ENCODE results near the gene PRKN.
"Not testable (repeated sequence)": the region's sequence is repeated elsewhere in the genome, so short reads cannot be mapped to it uniquely, and the experiment has no call there.

The PRKN gene

GRCh38 chr6:161503570-161503969 lies 1224.0 kb downstream of the PRKN start:
- no peak overlapping the region for H3K4me3 ChIP-seq (ENCODE audit: insufficient read depth, low read depth, low read length)
- H3K27me3 ChIP-seq (ENCODE audit: control insufficient read depth, insufficient read depth, low read length, poor library complexity, severe bottlenecking), result no peaks in the 10 kb centered on the region
- H3K9me3 ChIP-seq (ENCODE audit: control insufficient read depth, low read length), result no peaks in the 10 kb centered on the region
- no peaks in the 10 kb centered on the region for H3K36me3 ChIP-seq (ENCODE audit: control insufficient read depth, insufficient read depth, low read length)
- no peak overlapping the region for H3K27ac ChIP-seq (ENCODE audit: insufficient read depth, low read depth, low read length, poor library complexity, severe bottlenecking)
- H3K4me1 ChIP-seq (ENCODE audit: control insufficient read depth, insufficient read depth, low read length), result no peaks in the 10 kb centered on the region
- WGBS, 2 experiments, result 72 to 83% methylated on average over 4 of the region's 4 CpGs

DNA sequence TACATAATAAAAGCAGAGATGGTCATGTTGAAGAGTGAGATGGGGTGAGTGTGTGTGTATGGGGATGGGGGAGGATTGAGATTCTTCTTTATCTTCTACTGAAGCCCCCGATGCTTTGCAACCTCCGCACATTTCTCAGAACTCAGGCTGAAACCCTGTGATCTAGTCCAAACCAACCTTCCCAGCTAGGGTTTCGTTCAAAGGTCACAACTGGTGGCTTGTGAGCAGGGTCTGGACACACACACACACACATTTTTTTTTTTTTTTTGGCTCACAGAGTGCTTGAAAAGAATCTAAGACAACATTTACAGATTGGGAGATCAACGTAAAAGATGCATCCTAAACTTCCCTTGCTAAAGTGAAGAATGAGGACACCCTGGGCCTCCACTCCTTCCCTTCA lies 1228.7 kb downstream of the PRKN start:
- no peak overlapping the region for H3K4me3 ChIP-seq (ENCODE audit: insufficient read depth, low read depth, low read length)
- WGBS, 2 experiments, result 93 to 98% methylated on average over 3 to 4 of the region's 4 CpGs
- no peaks in the 10 kb centered on the region for H3K9me3 ChIP-seq (ENCODE audit: control insufficient read depth, low read length)
- no peaks in the 10 kb centered on the region for H3K36me3 ChIP-seq (ENCODE audit: control insufficient read depth, insufficient read depth, low read length)
- H3K27ac ChIP-seq (ENCODE audit: insufficient read depth, low read depth, low read length, poor library complexity, severe bottlenecking), result no peak overlapping the region
- H3K4me1 ChIP-seq (ENCODE audit: control insufficient read depth, insufficient read depth, low read length), result no peaks in the 10 kb centered on the region
- no peaks in the 10 kb centered on the region for H3K27me3 ChIP-seq (ENCODE audit: control insufficient read depth, insufficient read depth, low read length, poor library complexity, severe bottlenecking)

DNA sequence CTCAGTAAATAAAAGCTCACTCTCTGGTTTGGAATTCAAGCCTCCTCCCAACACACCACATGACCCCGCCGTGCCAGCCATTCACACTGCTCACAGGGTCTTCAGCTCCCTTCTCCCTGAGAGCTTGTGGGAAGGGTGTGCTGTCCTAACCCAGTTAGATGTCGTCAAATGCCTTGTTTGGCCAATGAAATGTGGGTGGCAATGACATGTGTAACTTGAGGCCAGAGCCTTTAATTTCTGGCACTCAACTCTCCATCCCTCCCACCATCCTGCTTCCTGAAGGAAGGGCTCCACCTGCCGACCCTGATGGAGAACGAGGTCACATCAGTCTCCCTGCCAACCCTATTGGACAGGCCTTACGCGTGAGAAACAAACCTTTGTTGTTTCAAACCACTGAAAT lies 1229.2 kb downstream of the PRKN start:
- H3K9me3 ChIP-seq (ENCODE audit: control insufficient read depth, low read length), result no peaks in the 10 kb centered on the region
- H3K4me3 ChIP-seq (ENCODE audit: insufficient read depth, low read depth, low read length), result no peak overlapping the region
- no peaks in the 10 kb centered on the region for H3K36me3 ChIP-seq (ENCODE audit: control insufficient read depth, insufficient read depth, low read length)
- no peaks in the 10 kb centered on the region for H3K27me3 ChIP-seq (ENCODE audit: control insufficient read depth, insufficient read depth, low read length, poor library complexity, severe bottlenecking)
- 34 to 37% methylated on average over 6 to 7 of the region's 7 CpGs for WGBS, 2 experiments
- H3K4me1 ChIP-seq (ENCODE audit: control insufficient read depth, insufficient read depth, low read length), result no peaks in the 10 kb centered on the region
- H3K27ac ChIP-seq (ENCODE audit: insufficient read depth, low read depth, low read length, poor library complexity, severe bottlenecking), result no peak overlapping the region

DNA sequence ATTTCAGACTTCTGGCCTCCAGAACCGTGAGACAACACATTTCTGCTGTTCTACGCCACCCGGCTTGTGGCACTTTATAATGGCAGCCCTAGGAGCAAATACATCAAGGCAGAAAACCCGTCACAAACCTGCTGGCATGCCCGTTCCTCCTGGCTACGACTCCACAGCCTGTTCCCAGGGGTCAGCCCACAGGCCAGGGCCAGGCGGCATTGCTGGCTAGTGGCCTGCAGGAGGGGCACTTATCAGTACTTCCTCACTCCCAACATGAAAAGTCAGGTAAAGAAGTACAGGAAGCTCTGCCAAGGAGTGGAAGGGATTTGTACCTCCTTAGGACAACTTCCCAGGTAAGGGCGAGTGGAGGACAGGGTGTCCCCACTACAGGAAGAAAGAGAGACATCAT lies 1230.6 kb downstream of the PRKN start:
- WGBS, 2 experiments, result 92% methylated on average over 8 of the region's 8 CpGs
- Histone ChIP-seq H3K9me3 (ENCODE audit: control insufficient read depth, low read length) (no peaks in the 10 kb centered on the region), H3K4me1 (ENCODE audit: control insufficient read depth, insufficient read depth, low read length) (no peaks in the 10 kb centered on the region), H3K27me3 (ENCODE audit: control insufficient read depth, insufficient read depth, low read length, poor library complexity, severe bottlenecking) (no peaks in the 10 kb centered on the region), H3K27ac (ENCODE audit: insufficient read depth, low read depth, low read length, poor library complexity, severe bottlenecking) (no peak overlapping the region), H3K4me3 (ENCODE audit: insufficient read depth, low read depth, low read length) (no peak overlapping the region), H3K36me3 (ENCODE audit: control insufficient read depth, insufficient read depth, low read length) (no peaks in the 10 kb centered on the region)

GRCh38 chr6:161496271-161496670 lies 1231.3 kb downstream of the PRKN start:
- not testable (repeated sequence) for H3K4me3 ChIP-seq (ENCODE audit: insufficient read depth, low read depth, low read length); H3K36me3 ChIP-seq (ENCODE audit: control insufficient read depth, insufficient read depth, low read length); H3K27ac ChIP-seq (ENCODE audit: insufficient read depth, low read depth, low read length, poor library complexity, severe bottlenecking); H3K27me3 ChIP-seq (ENCODE audit: control insufficient read depth, insufficient read depth, low read length, poor library complexity, severe bottlenecking); H3K9me3 ChIP-seq (ENCODE audit: control insufficient read depth, low read length); H3K4me1 ChIP-seq (ENCODE audit: control insufficient read depth, insufficient read depth, low read length)
- 94 to 97% methylated on average over 4 of the region's 4 CpGs for WGBS, 2 experiments

DNA sequence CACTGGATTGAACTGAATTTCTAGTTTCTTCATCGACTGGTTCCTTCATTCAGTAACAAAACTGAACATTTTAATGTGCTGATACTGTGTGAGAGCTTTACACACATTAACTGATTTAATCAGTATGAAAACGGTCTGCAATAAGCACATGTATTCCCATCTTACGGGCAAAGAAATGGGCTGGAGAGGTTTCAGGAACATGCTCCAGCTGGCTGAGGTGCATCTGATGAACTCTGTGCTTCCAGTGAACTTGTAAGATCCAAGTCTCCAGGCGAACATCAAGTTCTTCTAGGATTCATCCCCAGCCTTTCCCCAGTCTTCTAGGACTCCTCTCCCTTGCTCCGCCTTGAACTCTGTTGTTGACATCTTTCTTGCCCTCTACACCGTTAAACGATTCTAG lies 1233.0 kb downstream of the PRKN start:
- H3K27me3 ChIP-seq (ENCODE audit: control insufficient read depth, insufficient read depth, low read length, poor library complexity, severe bottlenecking), result no peaks in the 10 kb centered on the region
- 87 to 96% methylated on average over 3 to 7 of the region's 7 CpGs for WGBS, 2 experiments

DNA sequence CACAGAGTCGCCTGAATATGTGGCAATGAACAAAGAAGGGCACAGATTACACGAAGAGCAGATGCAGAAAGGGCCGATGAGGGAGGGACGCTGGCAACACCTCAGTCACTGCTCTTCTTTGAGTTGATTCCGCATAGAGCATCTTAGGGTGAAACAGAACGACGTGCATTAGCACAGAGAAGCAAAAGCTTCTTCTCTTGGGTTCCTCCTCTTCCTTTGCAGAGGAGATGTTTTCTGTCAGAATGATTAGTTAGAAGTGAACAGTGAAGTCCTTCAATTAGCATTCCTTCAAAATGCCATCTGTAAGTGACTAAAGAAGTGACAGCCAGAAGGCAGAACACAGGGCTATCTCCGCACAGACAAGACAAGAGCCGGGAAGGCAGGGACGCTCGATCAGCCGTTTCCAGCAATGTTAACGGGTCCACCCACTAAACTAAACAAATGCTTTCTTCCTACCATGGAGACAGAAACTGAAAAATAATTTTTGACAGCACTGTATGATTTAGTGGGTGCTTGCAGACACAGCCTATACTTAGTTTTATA lies 1233.9 kb downstream of the PRKN start:
- WGBS, 2 experiments, result 77 to 87% methylated on average over 12 to 13 of the region's 13 CpGs
- Histone ChIP-seq H3K27ac (ENCODE audit: insufficient read depth, low read depth, low read length, poor library complexity, severe bottlenecking) (no peak overlapping the region), H3K36me3 (ENCODE audit: control insufficient read depth, insufficient read depth, low read length) (no peaks in the 10 kb centered on the region), H3K4me3 (ENCODE audit: insufficient read depth, low read depth, low read length) (no peak overlapping the region), H3K4me1 (ENCODE audit: control insufficient read depth, insufficient read depth, low read length) (no peaks in the 10 kb centered on the region), H3K27me3 (ENCODE audit: control insufficient read depth, insufficient read depth, low read length, poor library complexity, severe bottlenecking) (no peaks in the 10 kb centered on the region), H3K9me3 (ENCODE audit: control insufficient read depth, low read length) (no peaks in the 10 kb centered on the region)

More for the DNA sequence above, 1233.0 kb downstream of the PRKN start:
- no peak overlapping the region for H3K27ac ChIP-seq (ENCODE audit: insufficient read depth, low read depth, low read length, poor library complexity, severe bottlenecking)
- H3K36me3 ChIP-seq (ENCODE audit: control insufficient read depth, insufficient read depth, low read length), result no peaks in the 10 kb centered on the region
- no peak overlapping the region for H3K4me3 ChIP-seq (ENCODE audit: insufficient read depth, low read depth, low read length)
- no peaks in the 10 kb centered on the region for H3K4me1 ChIP-seq (ENCODE audit: control insufficient read depth, insufficient read depth, low read length)
- no peaks in the 10 kb centered on the region for H3K9me3 ChIP-seq (ENCODE audit: control insufficient read depth, low read length)

DNA sequence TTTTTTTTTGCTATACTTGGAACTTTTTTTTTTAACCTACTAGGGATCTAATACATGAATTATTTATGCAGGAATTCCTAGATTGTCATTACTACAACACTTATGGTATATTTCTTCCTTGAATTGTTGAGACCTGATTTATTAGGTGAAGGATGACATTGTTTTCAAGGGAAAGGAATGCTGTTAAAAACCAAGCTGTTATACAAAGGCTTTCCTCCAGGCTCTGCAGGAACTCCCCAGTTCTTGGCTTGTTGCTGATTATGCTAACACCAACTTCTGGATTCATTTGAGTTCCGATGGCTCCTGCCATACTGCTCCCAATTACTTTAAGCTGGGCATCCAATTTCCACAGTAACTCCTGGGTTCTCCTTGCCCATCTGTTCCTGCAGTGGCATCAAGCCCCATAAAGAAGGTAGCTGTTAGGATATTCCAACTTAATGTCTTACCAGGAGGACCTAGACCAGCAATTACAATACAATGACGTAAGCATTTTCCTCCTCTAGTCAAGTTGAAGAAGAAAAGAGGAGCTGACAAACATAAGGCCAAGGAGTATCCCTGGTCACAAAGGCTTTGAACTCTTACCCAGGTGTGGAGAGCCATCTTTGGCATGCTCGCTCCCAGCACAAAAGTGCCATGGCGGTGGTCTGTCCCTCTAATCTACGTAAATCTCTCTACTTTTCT lies 1237.8 kb downstream of the PRKN start:
- Histone ChIP-seq H3K4me1 (ENCODE audit: control insufficient read depth, insufficient read depth, low read length) (no peaks in the 10 kb centered on the region), H3K9me3 (ENCODE audit: control insufficient read depth, low read length) (no peaks in the 10 kb centered on the region), H3K4me3 (ENCODE audit: insufficient read depth, low read depth, low read length) (no peak overlapping the region), H3K36me3 (ENCODE audit: control insufficient read depth, insufficient read depth, low read length) (no peaks in the 10 kb centered on the region), H3K27me3 (ENCODE audit: control insufficient read depth, insufficient read depth, low read length, poor library complexity, severe bottlenecking) (no peaks in the 10 kb centered on the region), H3K27ac (ENCODE audit: insufficient read depth, low read depth, low read length, poor library complexity, severe bottlenecking) (no peak overlapping the region)
- WGBS, 2 experiments, result 90 to 93% methylated on average over 5 of the region's 5 CpGs

DNA sequence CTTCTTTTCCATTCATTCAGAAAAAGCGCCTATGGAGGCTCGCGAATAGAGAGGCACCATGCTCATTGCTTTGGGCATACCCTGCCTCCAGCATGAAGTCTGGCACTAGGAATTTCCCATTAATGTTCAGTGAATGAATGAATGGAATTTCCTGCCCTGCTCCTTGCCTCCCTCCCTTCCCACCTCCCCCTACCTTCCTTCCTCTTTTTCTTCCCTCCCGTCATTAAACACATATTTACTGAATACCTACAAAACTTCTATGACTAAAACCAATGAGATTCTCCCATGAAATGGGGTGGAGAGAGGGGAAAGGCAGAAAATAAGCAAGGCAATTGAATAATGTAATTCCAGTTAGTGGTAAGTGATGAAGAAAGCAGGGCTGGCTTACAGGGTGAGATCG lies 1239.9 kb downstream of the PRKN start:
- 92 to 94% methylated on average over 5 of the region's 5 CpGs for WGBS, 2 experiments
- H3K27ac ChIP-seq (ENCODE audit: insufficient read depth, low read depth, low read length, poor library complexity, severe bottlenecking), result no peak overlapping the region

DNA sequence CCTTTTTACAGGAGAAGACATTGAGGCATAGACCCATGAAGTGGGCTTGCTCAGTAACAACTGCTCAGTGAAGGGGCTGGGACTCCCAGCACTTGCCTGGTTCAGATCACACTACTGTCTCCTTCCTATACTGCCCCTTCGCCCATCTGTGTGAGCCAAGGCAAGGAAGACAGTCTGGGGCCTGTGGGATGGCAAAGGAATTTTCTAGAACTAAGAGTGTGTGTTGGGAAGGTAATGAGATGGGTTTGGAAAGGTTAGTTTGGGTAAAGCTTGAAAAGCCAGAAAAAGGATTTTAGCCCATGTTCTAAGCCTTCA lies 1240.4 kb downstream of the PRKN start:
- H3K27ac ChIP-seq (ENCODE audit: insufficient read depth, low read depth, low read length, poor library complexity, severe bottlenecking), result no peak overlapping the region
- 79 to 100% methylated on average over 1 of the region's 1 CpG for WGBS, 2 experiments
- H3K36me3 ChIP-seq (ENCODE audit: control insufficient read depth, insufficient read depth, low read length), result no peaks in the 10 kb centered on the region
- H3K27me3 ChIP-seq (ENCODE audit: control insufficient read depth, insufficient read depth, low read length, poor library complexity, severe bottlenecking), result no peaks in the 10 kb centered on the region
- H3K4me1 ChIP-seq (ENCODE audit: control insufficient read depth, insufficient read depth, low read length), result no peaks in the 10 kb centered on the region
- no peaks in the 10 kb centered on the region for H3K9me3 ChIP-seq (ENCODE audit: control insufficient read depth, low read length)
- no peak overlapping the region for H3K4me3 ChIP-seq (ENCODE audit: insufficient read depth, low read depth, low read length)

More for the DNA sequence above, 1239.9 kb downstream of the PRKN start:
- Histone ChIP-seq H3K36me3 (ENCODE audit: control insufficient read depth, insufficient read depth, low read length) (no peaks in the 10 kb centered on the region), H3K4me1 (ENCODE audit: control insufficient read depth, insufficient read depth, low read length) (no peaks in the 10 kb centered on the region), H3K4me3 (ENCODE audit: insufficient read depth, low read depth, low read length) (no peak overlapping the region), H3K27me3 (ENCODE audit: control insufficient read depth, insufficient read depth, low read length, poor library complexity, severe bottlenecking) (no peaks in the 10 kb centered on the region), H3K9me3 (ENCODE audit: control insufficient read depth, low read length) (no peaks in the 10 kb centered on the region)
